Left kidney (tissue), 2 donors: ENCODE data around the gene RABGGTB. TPM values are rescaled to one million over a fixed set of nuclear protein-coding genes. Genes with fewer than 3 reads are reported as not detected.
"Not testable (repeated sequence)": the region's sequence is repeated elsewhere in the genome, so short reads cannot be mapped to it uniquely, and the experiment has no call there.

Source experiments
- DNase-seq: peaks from one replicate; pipeline ENCODE4 v3.0.0-alpha.2; 2013
- polyA plus RNA-seq: library from polyadenylated mRNA; unstranded; fragments of 120-200 nt; gene quantifications from one replicate; pipeline ENCODE4 v1.2.1, GENCODE V29; 2013; ENCODE audit not compliant: insufficient read length

The RABGGTB gene
- polyA plus RNA-seq, 1 donor: 107 TPM

- no peak for DNase-seq
These were observed 6.0 kb downstream of the RABGGTB start for GRCh38 chr1:75792091-75792490.

GRCh38 chr1:75794382-75794781 is 8.3 kb downstream of the RABGGTB start:
- DNase-seq: no peak

GRCh38 chr1:75795703-75796193 is 9.7 kb downstream of the RABGGTB start:
- DNase-seq: no peak

GRCh38 chr1:75796376-75797272 is 10.6 kb downstream of the RABGGTB start, which contains the start of gene MSH4:
TSS of gene MSH4 (plus strand) at chr1:75796882. CDS start at chr1:75796986, 104 bp downstream.
- no peak for DNase-seq

- DNase-seq: no peak
These were observed 11.2 kb downstream of the RABGGTB start for GRCh38 chr1:75797273-75797588.

GRCh38 chr1:75797606-75798216 is 11.7 kb downstream of the RABGGTB start:
- no peak for DNase-seq

- DNase-seq: not testable (repeated sequence)
These were observed 15.4 kb downstream of the RABGGTB start for GRCh38 chr1:75801480-75801879.

GRCh38 chr1:75808921-75809320 is 22.9 kb downstream of the RABGGTB start:
- no peak for DNase-seq

GRCh38 chr1:75810113-75810512 is 24.1 kb downstream of the RABGGTB start:
- not testable (repeated sequence) for DNase-seq

- DNase-seq: no peak
These were observed 25.3 kb downstream of the RABGGTB start for GRCh38 chr1:75811211-75811981.

GRCh38 chr1:75812065-75812464 is 26.0 kb downstream of the RABGGTB start:
- no peak for DNase-seq

GRCh38 chr1:75823596-75823995 is 37.5 kb downstream of the RABGGTB start:
- not testable (repeated sequence) for DNase-seq

- DNase-seq: no peak
These were observed 50.6 kb downstream of the RABGGTB start for GRCh38 chr1:75836528-75837100.

GRCh38 chr1:75838079-75838478 is 52.0 kb downstream of the RABGGTB start:
- DNase-seq: no peak

- no peak for DNase-seq
These were observed 55.4 kb downstream of the RABGGTB start for GRCh38 chr1:75841421-75841820.

Other genes with a start within 250 kb of the RABGGTB start
- gene SLC44A5, start 175.1 kb upstream of the RABGGTB start, polyA plus RNA-seq: 16.4 TPM
- 147 TPM for gene ACADM, start 61.5 kb upstream of the RABGGTB start, polyA plus RNA-seq
- gene MSH4, start 10.6 kb downstream of the RABGGTB start, polyA plus RNA-seq: 0.60 TPM
- not detected for gene ASB17, start 146.1 kb downstream of the RABGGTB start, polyA plus RNA-seq